K562 (cell line): ENCODE data around the gene HOXC5. TPM values are rescaled to one million over a fixed set of nuclear protein-coding genes. Genes with fewer than 3 reads are reported as not detected.

Source experiments
- ATAC-seq: fragments of 200-7000 bp; cut with Tn5 transposase; 3 replicates; pipeline ENCODE4 v1.9.1; 2020; ENCODE audit warnings: moderate library complexity
- BruUV-seq: library from RNA; stranded (reverse); fragments of 400-500 nt; replicated peaks from 2 replicates; lab custom pipeline; 2021; lab: Mats Ljungman, UMichigan
- CTCF ChIA-PET: fragments of 300-600 bp; formaldehyde crosslinking; extraction: SDS; loops from one replicate; lab custom pipeline; 2021; ENCODE audit warnings: low intra/inter-chr PET ratio; lab: Yijun Ruan, JAX
- POLR2A ChIA-PET: fragments of 300-600, 350-650 bp; sonication (Branson Sonifier 250); formaldehyde crosslinking; extraction: SDS; loops from one replicate; lab custom pipeline; 2021; ENCODE audit warnings: antibody characterized with exemption, inconsistent platforms; lab: Yijun Ruan, JAX
- DNase-seq, 4 experiments: peaks; one replicate each; pipeline versions ENCODE4 v3.0.0 to v3.0.0-alpha.2; 2011 to 2018; ENCODE audit warnings: low spot score in 3 of 4, mixed read lengths in 3 of 4; ENCODE audit errors: extremely low read depth in 1 of 4
- FAIRE-seq: peaks from 2 replicates; lab custom pipeline; 2011; peaks lifted over from hg19 to GRCh38; lab: Jason Lieb, UNC
- H2AFZ ChIP-seq: 2 replicates; pipeline ENCODE4 v1.6.0; 2011; ENCODE audit warnings: low read depth, low read length, control low read depth, inconsistent platforms
- H3K27ac ChIP-seq: fragments of 200-600 bp; 3 replicates; pipeline ENCODE4 v1.8.0; 2011; ENCODE audit warnings: low read depth, mild to moderate bottlenecking, control low read depth, inconsistent platforms, low read length, moderate library complexity, mixed read lengths; ENCODE audit errors: extremely low read depth
- H3K27me3 ChIP-seq, 2 experiments: fragments of 300-600 bp in 1 of 2; 2 replicates in 1 of 2; 3 replicates in 1 of 2; pipeline versions ENCODE4 v1.6.0 to v1.8.0; 2011; ENCODE audit warnings: inconsistent platforms in 2 of 2, low read length in 2 of 2, mild to moderate bottlenecking in 1 of 2, mixed read lengths in 1 of 2, moderate library complexity in 1 of 2; ENCODE audit not compliant: control insufficient read depth in 2 of 2, insufficient read depth in 2 of 2
- H3K36me3 ChIP-seq: fragments of 300-600 bp; 3 replicates; pipeline ENCODE4 v1.8.0; 2011; ENCODE audit warnings: mild to moderate bottlenecking, low read length, inconsistent platforms; ENCODE audit not compliant: control insufficient read depth, insufficient read depth
- H3K4me1 ChIP-seq, 2 experiments: fragments of 200-600 bp in 1 of 2; replicated peaks in 1 of 2; 2 replicates in 1 of 2; 3 replicates in 1 of 2; pipeline versions ENCODE4 v1.5.1 to v1.8.0; 2011; ENCODE audit warnings: inconsistent platforms in 2 of 2, low read length in 2 of 2, mild to moderate bottlenecking in 1 of 2, mixed read lengths in 1 of 2, moderate library complexity in 1 of 2; ENCODE audit not compliant: control insufficient read depth in 2 of 2, insufficient read depth in 2 of 2
- H3K4me2 ChIP-seq: 2 replicates; pipeline ENCODE4 v1.6.1; 2011; ENCODE audit warnings: low read length, control low read depth, inconsistent platforms, mixed read lengths; ENCODE audit not compliant: insufficient read depth
- H3K4me3 ChIP-seq: fragments of 200-600 bp; sonication (generic), shearing (Covaris generic); 2 replicates; pipeline ENCODE4 v1.5.1; 2016; ENCODE audit warnings: control low read depth, inconsistent platforms
- H3K79me2 ChIP-seq: fragments of 200-600 bp; 3 replicates; pipeline ENCODE4 v1.8.0; 2011; ENCODE audit warnings: low read length, inconsistent platforms; ENCODE audit not compliant: control insufficient read depth, insufficient read depth
- H3K9ac ChIP-seq, 2 experiments: 2 replicates each; pipeline versions ENCODE4 v1.6.0 to v1.6.1; 2011; ENCODE audit warnings: low read depth in 2 of 2, low read length in 2 of 2, control low read depth in 1 of 2, inconsistent platforms in 1 of 2, mild to moderate bottlenecking in 1 of 2, mixed read lengths in 1 of 2; ENCODE audit not compliant: insufficient read depth in 1 of 2
- H3K9me1 ChIP-seq: one replicate; pipeline ENCODE4 v1.6.0; 2011; ENCODE audit warnings: inconsistent platforms, mild to moderate bottlenecking, low read length, moderate library complexity; ENCODE audit not compliant: control insufficient read depth, insufficient read depth
- H3K9me3 ChIP-seq: replicated peaks from 2 replicates; pipeline ENCODE4 v1.5.1; 2011; ENCODE audit warnings: low read depth, low read length, inconsistent platforms; ENCODE audit not compliant: control insufficient read depth, insufficient read depth
- H4K20me1 ChIP-seq: replicated peaks from 2 replicates; pipeline ENCODE4 v1.6.1; 2011; ENCODE audit warnings: low read length, inconsistent platforms, mixed read lengths; ENCODE audit not compliant: control insufficient read depth, insufficient read depth
- HNRNPH1 ChIP-seq: fragments of 200-400 bp; formaldehyde crosslinking; optimal IDR thresholded peaks from 2 replicates; pipeline ENCODE3; 2017; ENCODE audit warnings: low read depth, mild to moderate bottlenecking, low read length, moderate library complexity
- LCOR ChIP-seq: sonication (generic); formaldehyde crosslinking; IDR thresholded peaks from 2 replicates; pipeline ENCODE4 v1.8.0; 2022; ENCODE audit warnings: mild to moderate bottlenecking, missing genetic modification reagents
- MED1 ChIP-seq: sonication (generic); formaldehyde crosslinking; IDR thresholded peaks from 2 replicates; pipeline ENCODE4 v1.8.1; 2023; ENCODE audit warnings: missing genetic modification reagents, borderline replicate concordance
- PHB2 ChIP-seq: fragments of 450-650 bp; IDR thresholded peaks from 2 replicates; pipeline ENCODE4 v1.6.1; 2017; ENCODE audit warnings: low read depth
- SMAD4 ChIP-seq: fragments of 250-450 bp; sonication (Bioruptor Pico); conservative IDR thresholded peaks from 2 replicates; pipeline ENCODE4 v1.8.0; 2021; ENCODE audit warnings: inconsistent platforms, mild to moderate bottlenecking, moderate library complexity
- SMARCB1 ChIP-seq: IDR thresholded peaks from 2 replicates; pipeline ENCODE4 v1.6.1; 2011; ENCODE audit warnings: improper control_type of control experiment, low read depth; ENCODE audit not compliant: insufficient read length
- SREBF2 ChIP-seq: sonication (generic); formaldehyde crosslinking; IDR thresholded peaks from 2 replicates; pipeline ENCODE4 v1.4.0; 2020; ENCODE audit warnings: mild to moderate bottlenecking, missing genetic modification reagents
- SRSF3 ChIP-seq: fragments of 200-400 bp; formaldehyde crosslinking; IDR thresholded peaks from 2 replicates; pipeline ENCODE4 v1.6.1; 2016; ENCODE audit warnings: mild to moderate bottlenecking, low read length, moderate library complexity; ENCODE audit not compliant: insufficient read depth
- TCF7 ChIP-seq: sonication (generic); IDR thresholded peaks from 2 replicates; pipeline ENCODE4 v1.6.1; 2016; ENCODE audit warnings: antibody characterized with exemption, borderline replicate concordance
- ZNF354B ChIP-seq: fragments of 250-450 bp; sonication (Bioruptor Pico); IDR thresholded peaks from 2 replicates; pipeline ENCODE4 v1.4.0; 2020
- ZNF384 ChIP-seq: IDR thresholded peaks from 2 replicates; pipeline ENCODE4 v1.6.1; 2012; ENCODE audit warnings: low read depth, low read length, improper control_type of control experiment
- WGBS: fragments of 100-300 bp; shearing (Covaris generic); methylation state at CpG from one replicate; pipeline ENCODE4 v1.1.6; 2016; ENCODE audit warnings: low coverage, mixed read lengths; ENCODE audit not compliant: insufficient coverage; ENCODE audit errors: missing lambda C conversion rate; 5-methylcytosine and 5-hydroxymethylcytosine counted together
- in situ Hi-C: fragments of 300-500 bp; cut with MboI; formaldehyde crosslinking; loops from 4 replicates; pipeline ENCODE4 v1.15.0; 2018; ENCODE audit warnings: inconsistent platforms, mixed read lengths
- intact Hi-C: fragments of 100-400 bp; cut with micrococcal nuclease; formaldehyde crosslinking; loops from 2 replicates; pipeline ENCODE4 v1.14.2; 2022
- polyA plus RNA-seq, 8 experiments: library from polyadenylated mRNA; depleted of rRNA in 4 of 8; stranded (reverse) in 5 of 8; unstranded in 3 of 8; fragments of >200 nt; fragmentation: Nextera tagmentation in 2 of 8; fragmentation: Illumina TruSeq in 1 of 8; extraction: Ambion mirVana in 2 of 8; extraction: Trizol in 1 of 8; gene quantifications; 2 replicates each; pipeline versions ENCODE4 v1.2.1 to v1.2.3, GENCODE V29; 2011 to 2014; ENCODE audit warnings: inconsistent platforms in 1 of 8, missing spikeins in 1 of 8
- total RNA-seq, 7 experiments: library from RNA; depleted of rRNA in 6 of 7; stranded (reverse); fragments of >200 nt in 6 of 7; fragmentation: Illumina TruSeq in 2 of 7; extraction: Trizol in 2 of 7; gene quantifications; 2 replicates each; pipeline versions ENCODE4 v1.2.1 to v1.2.3, GENCODE V29; 2011 to 2021; ENCODE audit warnings: low replicate concordance in 1 of 7
- TF ChIP-seq, protein P1 (sequence below), 2 experiments: IDR thresholded peaks; 2 replicates each; pipeline ENCODE4 v1.6.1; 2011; ENCODE audit warnings: borderline replicate concordance in 1 of 2, control low read depth in 1 of 2, low read depth in 1 of 2, low read length in 1 of 2, mild to moderate bottlenecking in 1 of 2, mixed read lengths in 1 of 2, moderate library complexity in 1 of 2; ENCODE audit not compliant: insufficient read depth in 1 of 2, insufficient read length in 1 of 2, poor library complexity in 1 of 2, severe bottlenecking in 1 of 2; ENCODE audit errors: extremely low read depth in 1 of 2
- TF ChIP-seq, protein P2 (sequence below): IDR thresholded peaks from 3 replicates; pipeline ENCODE4 v1.6.1; 2011; ENCODE audit warnings: borderline replicate concordance, mild to moderate bottlenecking, moderate library complexity; ENCODE audit not compliant: insufficient read length; ENCODE audit errors: extremely low read depth

HOXC5 gene
- total and polyA plus RNA-seq, 9 of the 15 experiments (the other 6 are each of a cell fraction or from before 2014, with no cell fraction given) = 0.10 to 0.44 (median 0.18) TPM; not detected in 4

DNA sequence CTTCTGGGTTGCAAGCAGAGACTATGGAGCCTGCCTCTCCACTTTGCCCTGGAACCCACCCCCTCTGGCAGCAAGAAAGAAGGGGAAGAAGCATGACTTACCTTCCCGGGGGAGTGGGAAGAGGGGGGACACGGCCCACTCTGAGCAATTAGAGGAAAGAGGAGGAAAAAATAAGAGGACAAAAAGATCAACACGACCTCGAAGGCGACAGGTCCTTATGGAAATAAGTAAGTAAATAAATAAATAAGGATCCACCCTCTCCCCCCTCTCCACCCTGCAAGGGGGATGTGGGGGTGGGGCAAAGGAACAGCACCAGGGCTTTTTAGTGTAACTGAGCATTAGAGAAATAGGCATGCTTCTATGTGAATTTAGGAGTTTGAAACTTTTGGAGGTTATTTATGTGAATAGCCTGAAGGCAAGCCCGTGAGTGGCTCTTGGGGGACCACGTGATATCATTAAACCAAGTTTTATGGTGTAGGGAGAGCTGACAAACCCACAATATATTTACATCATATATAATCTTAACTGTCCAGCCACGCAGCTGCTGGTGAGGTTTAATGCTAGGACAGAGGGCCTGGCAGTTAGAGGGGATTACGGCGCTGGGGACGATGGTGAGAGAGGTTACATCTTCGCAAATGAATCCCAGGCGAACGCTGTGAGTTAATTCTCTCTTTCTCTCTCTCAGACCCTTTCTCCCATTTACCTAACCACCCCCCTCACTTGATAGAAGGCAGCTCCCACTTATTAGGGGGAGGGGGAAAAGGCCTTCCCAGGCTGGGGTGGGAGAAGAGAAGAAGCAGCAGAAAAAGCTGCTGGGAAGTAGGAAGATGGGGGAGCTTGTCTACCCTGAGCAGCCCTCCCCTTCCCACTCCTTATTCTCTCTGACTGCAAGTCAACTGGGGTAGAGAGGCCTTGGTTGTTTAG lies 4.8 kb downstream of the HOXC5 start (continued):
- TF ChIP-seq, protein P1, sequence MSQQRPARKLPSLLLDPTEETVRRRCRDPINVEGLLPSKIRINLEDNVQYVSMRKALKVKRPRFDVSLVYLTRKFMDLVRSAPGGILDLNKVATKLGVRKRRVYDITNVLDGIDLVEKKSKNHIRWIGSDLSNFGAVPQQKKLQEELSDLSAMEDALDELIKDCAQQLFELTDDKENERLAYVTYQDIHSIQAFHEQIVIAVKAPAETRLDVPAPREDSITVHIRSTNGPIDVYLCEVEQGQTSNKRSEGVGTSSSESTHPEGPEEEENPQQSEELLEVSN (IDR thresholded peaks at IDR 0.05; ENCODE audit: borderline replicate concordance in 1 of 2, extremely low read depth in 1 of 2, insufficient read depth in 1 of 2, insufficient read length in 1 of 2, low read depth in 1 of 2, low read length in 1 of 2, poor library complexity in 1 of 2, severe bottlenecking in 1 of 2) = no peak
- TF ChIP-seq, all 486 proteins: peak for 5

DNA sequence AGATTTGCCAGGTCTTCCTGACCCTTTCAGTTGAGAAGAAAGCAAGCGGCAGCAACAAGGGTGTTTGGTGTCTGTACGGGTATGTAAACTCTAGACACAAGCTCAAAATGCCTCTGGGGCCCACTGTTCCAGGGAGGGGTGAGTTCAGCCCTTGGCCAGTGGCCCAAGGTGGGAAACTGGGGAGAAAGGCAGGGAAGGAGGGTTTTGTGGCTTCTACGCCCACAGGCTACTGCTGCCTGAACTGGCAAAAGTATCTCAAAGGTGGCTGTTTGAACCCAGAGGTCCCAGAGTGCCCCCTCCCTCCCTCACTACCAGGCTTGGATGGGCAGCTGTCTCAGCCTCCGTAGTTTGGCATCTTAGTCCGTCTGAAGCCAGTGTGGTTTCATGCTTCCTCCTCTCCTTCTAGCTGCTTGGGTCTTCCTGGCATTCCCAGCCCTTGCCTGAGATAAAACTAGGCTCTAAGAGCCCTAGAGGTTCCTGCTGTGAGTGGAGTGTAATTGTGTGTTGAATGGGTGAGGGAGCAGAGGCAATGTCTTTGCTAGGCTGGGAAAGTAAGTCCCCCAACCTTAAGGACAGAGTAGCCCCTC lies 5.5 kb downstream of the HOXC5 start:
- POLR2A ChIA-PET = interaction anchor here (0.5 to 1.1 kb wide), 3 partner anchors 36 to 153 kb away, joined by 3 read pairs; no protein-coding TSS in a partner anchor
- intact Hi-C loops = no loop called here
- WGBS = 31% methylated on average over 4 of the region's 5 CpGs
- DNase-seq = no peak
- no peaks in the 10 kb centered on the region for H4K20me1 ChIP-seq
- no peaks in the 10 kb centered on the region for H3K9me3 ChIP-seq
- H3K36me3 ChIP-seq = no peaks in the 10 kb centered on the region
- TF ChIP-seq TCF7 (no peak), ZNF354B (no peak), HNRNPH1 (no peak), MED1 (no peak), LCOR (CRISPR knock-in tag) (no peak), PHB2 (no peak), SMARCB1 (no peak), SMAD4 (CRISPR knock-in tag) (no peak), SREBF2 (CRISPR knock-in tag) (no peak), SRSF3 (no peak), ZNF384 (no peak)
- TF ChIP-seq, protein P2, sequence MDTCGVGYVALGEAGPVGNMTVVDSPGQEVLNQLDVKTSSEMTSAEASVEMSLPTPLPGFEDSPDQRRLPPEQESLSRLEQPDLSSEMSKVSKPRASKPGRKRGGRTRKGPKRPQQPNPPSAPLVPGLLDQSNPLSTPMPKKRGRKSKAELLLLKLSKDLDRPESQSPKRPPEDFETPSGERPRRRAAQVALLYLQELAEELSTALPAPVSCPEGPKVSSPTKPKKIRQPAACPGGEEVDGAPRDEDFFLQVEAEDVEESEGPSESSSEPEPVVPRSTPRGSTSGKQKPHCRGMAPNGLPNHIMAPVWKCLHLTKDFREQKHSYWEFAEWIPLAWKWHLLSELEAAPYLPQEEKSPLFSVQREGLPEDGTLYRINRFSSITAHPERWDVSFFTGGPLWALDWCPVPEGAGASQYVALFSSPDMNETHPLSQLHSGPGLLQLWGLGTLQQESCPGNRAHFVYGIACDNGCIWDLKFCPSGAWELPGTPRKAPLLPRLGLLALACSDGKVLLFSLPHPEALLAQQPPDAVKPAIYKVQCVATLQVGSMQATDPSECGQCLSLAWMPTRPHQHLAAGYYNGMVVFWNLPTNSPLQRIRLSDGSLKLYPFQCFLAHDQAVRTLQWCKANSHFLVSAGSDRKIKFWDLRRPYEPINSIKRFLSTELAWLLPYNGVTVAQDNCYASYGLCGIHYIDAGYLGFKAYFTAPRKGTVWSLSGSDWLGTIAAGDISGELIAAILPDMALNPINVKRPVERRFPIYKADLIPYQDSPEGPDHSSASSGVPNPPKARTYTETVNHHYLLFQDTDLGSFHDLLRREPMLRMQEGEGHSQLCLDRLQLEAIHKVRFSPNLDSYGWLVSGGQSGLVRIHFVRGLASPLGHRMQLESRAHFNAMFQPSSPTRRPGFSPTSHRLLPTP = no peak
- TF ChIP-seq, all 486 proteins: peak for 0
- Histone ChIP-seq H3K9ac (no peak overlapping the region), H3K27ac (no peak overlapping the region), H3K79me2 (no peaks in the 10 kb centered on the region), H3K4me2 (no peak overlapping the region), H2AFZ (no peak overlapping the region), H3K4me1 (peaks cover 0 to 8% of the 10 kb centered on the region in 2 experiments; a peak in 3 of 5 replicates), H3K4me3 (no peak overlapping the region), H3K9me1 (no peaks in the 10 kb centered on the region), H3K27me3 (peaks cover 9 to 13% of the 10 kb centered on the region in 2 experiments; a peak in 2 of 5 replicates)
- FAIRE-seq (peak; percentile 6), ATAC-seq (no peak)
- CTCF ChIA-PET = no interaction called here
- no TSS peak for BruUV-seq
- in situ Hi-C loops = loop anchor here (5.0 kb wide), 1 partner anchor 94 kb away; no protein-coding TSS in a partner anchor
